ENCODE results near the gene RNF152. TPM values are rescaled to one million over a fixed set of nuclear protein-coding genes. Genes with fewer than 3 reads are reported as not detected.

RNF152 gene
- total RNA-seq, 1 experiment from 2014 or later = 2.3 TPM

DNA sequence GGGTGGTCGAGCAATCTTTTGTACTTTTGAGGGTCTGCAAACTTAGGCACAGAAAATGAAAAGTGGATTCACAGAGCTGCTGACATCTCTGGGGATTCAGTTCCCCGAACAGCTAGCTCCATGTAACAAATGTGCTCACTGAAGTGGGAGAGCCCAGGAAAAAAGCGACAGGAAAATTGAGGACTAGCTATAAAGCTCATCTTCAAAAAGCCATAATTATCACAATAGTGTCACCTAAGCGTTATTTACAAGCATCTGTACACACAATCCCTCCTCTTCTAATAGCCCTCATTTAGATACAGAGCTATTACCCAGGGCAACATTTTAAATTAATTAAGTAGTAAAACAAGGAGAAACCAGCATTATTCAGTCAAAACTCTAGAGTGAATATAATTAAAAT lies 36.1 kb downstream of the RNF152 start:
- H3K27me3 ChIP-seq (ENCODE audit: insufficient read depth, low read length) = no peaks in the 10 kb centered on the region
- H3K27ac ChIP-seq (ENCODE audit: insufficient read length, low read depth, low read length) = no peak overlapping the region
- no peak overlapping the region for H3K23ac ChIP-seq (ENCODE audit: insufficient read length, low read depth, low read length)
- H3K27me3 Mint-ChIP-seq (ENCODE audit: low read depth) = no peaks in the 10 kb centered on the region
- no peaks in the 10 kb centered on the region for H3K36me3 Mint-ChIP-seq (ENCODE audit: insufficient read depth in 1 of 3, low read depth in 3 of 3)
- H4K8ac ChIP-seq (replicated peaks; ENCODE audit: insufficient read length, low read depth, low read length) = no peak overlapping the region
- TF ChIP-seq, protein P1, sequence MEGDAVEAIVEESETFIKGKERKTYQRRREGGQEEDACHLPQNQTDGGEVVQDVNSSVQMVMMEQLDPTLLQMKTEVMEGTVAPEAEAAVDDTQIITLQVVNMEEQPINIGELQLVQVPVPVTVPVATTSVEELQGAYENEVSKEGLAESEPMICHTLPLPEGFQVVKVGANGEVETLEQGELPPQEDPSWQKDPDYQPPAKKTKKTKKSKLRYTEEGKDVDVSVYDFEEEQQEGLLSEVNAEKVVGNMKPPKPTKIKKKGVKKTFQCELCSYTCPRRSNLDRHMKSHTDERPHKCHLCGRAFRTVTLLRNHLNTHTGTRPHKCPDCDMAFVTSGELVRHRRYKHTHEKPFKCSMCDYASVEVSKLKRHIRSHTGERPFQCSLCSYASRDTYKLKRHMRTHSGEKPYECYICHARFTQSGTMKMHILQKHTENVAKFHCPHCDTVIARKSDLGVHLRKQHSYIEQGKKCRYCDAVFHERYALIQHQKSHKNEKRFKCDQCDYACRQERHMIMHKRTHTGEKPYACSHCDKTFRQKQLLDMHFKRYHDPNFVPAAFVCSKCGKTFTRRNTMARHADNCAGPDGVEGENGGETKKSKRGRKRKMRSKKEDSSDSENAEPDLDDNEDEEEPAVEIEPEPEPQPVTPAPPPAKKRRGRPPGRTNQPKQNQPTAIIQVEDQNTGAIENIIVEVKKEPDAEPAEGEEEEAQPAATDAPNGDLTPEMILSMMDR (conservative IDR thresholded peaks at IDR 0.05) = no peak
- no peak overlapping the region for H3K4me2 ChIP-seq (ENCODE audit: insufficient read depth, insufficient read length, low read length)
- H3K4me3 Mint-ChIP-seq = no peak overlapping the region
- H3K79me2 ChIP-seq (ENCODE audit: insufficient read depth, low read length) = no peaks in the 10 kb centered on the region
- no peak overlapping the region for H3T11ph ChIP-seq (ENCODE audit: low read length)
- no peaks in the 10 kb centered on the region for H3K9me3 ChIP-seq (ENCODE audit: control insufficient read depth, low read depth, low read length)
- no peak overlapping the region for H3K56ac ChIP-seq (ENCODE audit: insufficient read length, low read depth, low read length)
- no peak overlapping the region for H2BK5ac ChIP-seq (ENCODE audit: insufficient read length, low read length)
- H2AK5ac ChIP-seq (ENCODE audit: insufficient read length, low read length) = no peak overlapping the region
- no peak overlapping the region for H2BK15ac ChIP-seq (ENCODE audit: low read depth, low read length)
- H2BK120ac ChIP-seq (ENCODE audit: low read depth, low read length, poor library complexity, severe bottlenecking) = no peak overlapping the region
- no peaks in the 10 kb centered on the region for H3K23me2 ChIP-seq (ENCODE audit: insufficient read length, low read depth, low read length, poor library complexity, severe bottlenecking)
- H3K14ac ChIP-seq (ENCODE audit: insufficient read depth, low read length) = no peak overlapping the region
- H4K20me1 ChIP-seq (ENCODE audit: control insufficient read depth, insufficient read depth, insufficient read length) = no peaks in the 10 kb centered on the region
- no peak overlapping the region for H3K27ac Mint-ChIP-seq
- peaks cover 15 to 24% of the 10 kb centered on the region in 2 experiments for H3K4me1 Mint-ChIP-seq
- no peaks in the 10 kb centered on the region for H3K79me1 ChIP-seq (ENCODE audit: insufficient read depth, low read depth, low read length, poor library complexity, severe bottlenecking)
- no peak overlapping the region for H3K4ac ChIP-seq (ENCODE audit: low read depth, low read length)
- H4K91ac ChIP-seq (ENCODE audit: insufficient read length, low read depth, low read length) = no peak overlapping the region
- H3K4me1 ChIP-seq (ENCODE audit: insufficient read depth, low read length) = no peaks in the 10 kb centered on the region; the same call in 1 of the 2 replicates
- no peak overlapping the region for H2BK12ac ChIP-seq (ENCODE audit: insufficient read length, low read depth, low read length)
- WGBS (ENCODE audit: extremely low coverage, insufficient read length, low lambda C conversion rate) = no CpG with 5 or more reads among the region's 4 CpGs
- H2AFZ ChIP-seq (ENCODE audit: low read length) = no peak overlapping the region
- no peak overlapping the region for H2BK20ac ChIP-seq (ENCODE audit: low read depth, low read length, poor library complexity, severe bottlenecking)
- no peaks in the 10 kb centered on the region for H3K9me3 Mint-ChIP-seq
- DNase-seq = no peak
- no peak overlapping the region for H3K18ac ChIP-seq (ENCODE audit: insufficient read length, low read depth, low read length)
- no peak overlapping the region for H4K5ac ChIP-seq (ENCODE audit: insufficient read length, low read depth, low read length)
- no peak overlapping the region for H3K9ac ChIP-seq (ENCODE audit: extremely low read depth, insufficient read length, low read length)
